ENCODE results near the gene PARD6A. TPM values are rescaled to one million over a fixed set of nuclear protein-coding genes. Genes with fewer than 3 reads are reported as not detected.

Gene PARD6A
- total RNA-seq, 1 donor from 2014 or later, result 4.7 TPM

- Mint-ChIP-seq H3K27ac (no peak overlapping the region), H3K9me3 (no peaks in the 10 kb centered on the region), H3K4me1 (ENCODE audit: unreplicated experiment) (no peaks in the 10 kb centered on the region), H3K4me3 (no peak overlapping the region), H3K36me3 (no peaks in the 10 kb centered on the region), H3K27me3 (peaks cover 49% of the 10 kb centered on the region)
- no peak for TF ChIP-seq CTCF (conservative IDR thresholded peaks at IDR 0.05)
- DNase-seq (ENCODE audit: extremely low spot score, unreplicated experiment), result no peak
Observed at GRCh38 chr16:67647681-67648080, 13.1 kb upstream of the PARD6A start.

- no peak for DNase-seq (ENCODE audit: extremely low spot score, unreplicated experiment)
- no peaks in the 10 kb centered on the region for H3K4me1 Mint-ChIP-seq (ENCODE audit: unreplicated experiment)
- H3K27ac Mint-ChIP-seq, result no peak overlapping the region
- no peaks in the 10 kb centered on the region for H3K36me3 Mint-ChIP-seq
- no peaks in the 10 kb centered on the region for H3K9me3 Mint-ChIP-seq
- peaks cover 49% of the 10 kb centered on the region for H3K27me3 Mint-ChIP-seq
- no peak overlapping the region for H3K4me3 Mint-ChIP-seq
- TF ChIP-seq CTCF (conservative IDR thresholded peaks at IDR 0.05), result no peak
Observed at GRCh38 chr16:67648088-67648763, 12.5 kb upstream of the PARD6A start.

GRCh38 chr16:67648764-67649407 lies 11.9 kb upstream of the PARD6A start:
- no peak for DNase-seq (ENCODE audit: extremely low spot score, unreplicated experiment)
- Mint-ChIP-seq H3K36me3 (no peaks in the 10 kb centered on the region), H3K27me3 (peaks cover 50% of the 10 kb centered on the region), H3K9me3 (no peaks in the 10 kb centered on the region), H3K4me1 (ENCODE audit: unreplicated experiment) (no peaks in the 10 kb centered on the region), H3K4me3 (no peak overlapping the region), H3K27ac (no peak overlapping the region)
- TF ChIP-seq CTCF (conservative IDR thresholded peaks at IDR 0.05), result no peak

GRCh38 chr16:67649494-67649931 lies 11.2 kb upstream of the PARD6A start:
- Mint-ChIP-seq H3K27me3 (peaks cover 47% of the 10 kb centered on the region), H3K4me3 (no peak overlapping the region), H3K27ac (no peak overlapping the region), H3K4me1 (ENCODE audit: unreplicated experiment) (no peaks in the 10 kb centered on the region), H3K36me3 (no peaks in the 10 kb centered on the region), H3K9me3 (no peaks in the 10 kb centered on the region)
- TF ChIP-seq CTCF (conservative IDR thresholded peaks at IDR 0.05), result no peak
- DNase-seq (ENCODE audit: extremely low spot score, unreplicated experiment), result no peak

- Mint-ChIP-seq H3K9me3 (no peaks in the 10 kb centered on the region), H3K4me3 (no peak overlapping the region), H3K27ac (no peak overlapping the region), H3K27me3 (peaks cover 52% of the 10 kb centered on the region), H3K36me3 (no peaks in the 10 kb centered on the region), H3K4me1 (ENCODE audit: unreplicated experiment) (no peaks in the 10 kb centered on the region)
- no peak for DNase-seq (ENCODE audit: extremely low spot score, unreplicated experiment)
- TF ChIP-seq CTCF (conservative IDR thresholded peaks at IDR 0.05), result no peak
Observed at GRCh38 chr16:67650023-67650422, 10.7 kb upstream of the PARD6A start.
